HepG2 (cell line): ENCODE data around the gene PPP2R5C. TPM values are rescaled to one million over a fixed set of nuclear protein-coding genes. Genes with fewer than 3 reads are reported as not detected.
A peak's percentile ranks its signal among the peaks of the same experiment; 100 is the strongest.

Experiments
- ARNT ChIP-seq: fragments of 450-650 bp; IDR thresholded peaks from 2 replicates; pipeline ENCODE4 v1.6.1; 2017
- ATAD3A ChIP-seq: sonication (generic); formaldehyde crosslinking; IDR thresholded peaks from 2 replicates; pipeline ENCODE4 v1.4.0; 2020; ENCODE audit warnings: missing genetic modification reagents
- ATF7-NPFF ChIP-seq: sonication (generic); formaldehyde crosslinking; IDR thresholded peaks from 2 replicates; pipeline ENCODE4 v1.8.1; 2023; ENCODE audit warnings: mild to moderate bottlenecking, low read depth, missing genetic modification reagents, moderate library complexity
- CAMTA2 ChIP-seq: sonication (generic); formaldehyde crosslinking; IDR thresholded peaks from 2 replicates; pipeline ENCODE4 v1.4.0; 2020; ENCODE audit warnings: mild to moderate bottlenecking, missing genetic modification reagents, borderline replicate concordance
- DR1 ChIP-seq: sonication (generic); formaldehyde crosslinking; IDR thresholded peaks from 2 replicates; pipeline ENCODE4 v1.8.0; 2021; ENCODE audit warnings: mild to moderate bottlenecking, missing genetic modification reagents, inconsistent platforms
- HOXA7 ChIP-seq: sonication (generic); formaldehyde crosslinking; IDR thresholded peaks from 2 replicates; pipeline ENCODE4 v1.8.1; 2022; ENCODE audit warnings: mild to moderate bottlenecking, missing genetic modification reagents, moderate library complexity
- NAIF1 ChIP-seq: sonication (generic); formaldehyde crosslinking; IDR thresholded peaks from 2 replicates; pipeline ENCODE4 v1.5.0; 2020; ENCODE audit warnings: mild to moderate bottlenecking, missing genetic modification reagents, borderline replicate concordance
- PAWR ChIP-seq: sonication (generic); formaldehyde crosslinking; IDR thresholded peaks from 2 replicates; pipeline ENCODE4 v1.4.0; 2020; ENCODE audit warnings: missing genetic modification reagents, mild to moderate bottlenecking, borderline replicate concordance
- RELA ChIP-seq: sonication (generic); formaldehyde crosslinking; IDR thresholded peaks from 2 replicates; pipeline ENCODE4 v1.4.0; 2020; ENCODE audit warnings: missing genetic modification reagents
- SIN3A ChIP-seq: IDR thresholded peaks from 2 replicates; pipeline ENCODE4 v1.6.1; 2011; ENCODE audit warnings: low read depth, mild to moderate bottlenecking, control low read depth, low read length, borderline replicate concordance
- SOX6 ChIP-seq, 2 experiments: fragments of 450-650 bp in 1 of 2; sonication (generic) in 1 of 2; formaldehyde crosslinking in 1 of 2; IDR thresholded peaks; 2 replicates each; pipeline versions ENCODE4 v1.4.0 to v1.6.1; 2017 to 2020; ENCODE audit warnings: antibody characterized with exemption in 1 of 2, mild to moderate bottlenecking in 1 of 2, missing genetic modification reagents in 1 of 2
- SSRP1 ChIP-seq: IDR thresholded peaks from 2 replicates; pipeline ENCODE4 v1.6.1; 2016; ENCODE audit warnings: control low read depth
- STAT5B ChIP-seq: sonication (generic); formaldehyde crosslinking; IDR thresholded peaks from 2 replicates; pipeline ENCODE4 v1.4.0; 2020; ENCODE audit warnings: missing genetic modification reagents
- TCF7 ChIP-seq: sonication (generic); IDR thresholded peaks from 2 replicates; pipeline ENCODE4 v1.6.1; 2016; ENCODE audit warnings: antibody characterized with exemption, low read depth
- ZFP36 ChIP-seq: fragments of 150-350 bp; IDR thresholded peaks from 2 replicates; pipeline ENCODE4 v1.6.1; 2018; ENCODE audit warnings: borderline replicate concordance, low read length, low read depth; ENCODE audit not compliant: partially characterized antibody
- ZNF12 ChIP-seq: sonication (generic); formaldehyde crosslinking; IDR thresholded peaks from 2 replicates; pipeline ENCODE4 v1.5.0; 2020; ENCODE audit warnings: missing genetic modification reagents
- ZNF263 ChIP-seq: sonication (generic); formaldehyde crosslinking; IDR thresholded peaks from 2 replicates; pipeline ENCODE4 v1.4.0; 2020; ENCODE audit warnings: missing genetic modification reagents
- ZNF282 ChIP-seq: fragments of 450-650 bp; IDR thresholded peaks from 2 replicates; pipeline ENCODE4 v1.6.1; 2018; ENCODE audit not compliant: partially characterized antibody
- ZNF614 ChIP-seq: IDR thresholded peaks from 2 replicates; pipeline ENCODE4 v1.6.1; 2018; ENCODE audit warnings: missing biosample characterization, missing genetic modification reagents, inconsistent platforms, borderline replicate concordance
- ZNF629 ChIP-seq: sonication (generic); formaldehyde crosslinking; conservative IDR thresholded peaks from 2 replicates; pipeline ENCODE4 v1.5.0; 2020; ENCODE audit warnings: missing genetic modification reagents
- ZNF773 ChIP-seq: sonication (generic); formaldehyde crosslinking; IDR thresholded peaks from 2 replicates; pipeline ENCODE4 v1.4.0; 2020; ENCODE audit warnings: missing genetic modification reagents, borderline replicate concordance
- ZSCAN25 ChIP-seq: sonication (generic); formaldehyde crosslinking; IDR thresholded peaks from 2 replicates; pipeline ENCODE4 v1.8.0; 2022; ENCODE audit warnings: mild to moderate bottlenecking, missing genetic modification reagents
- polyA plus RNA-seq, 8 experiments: library from polyadenylated mRNA; depleted of rRNA in 3 of 8; stranded (reverse) in 7 of 8; unstranded in 1 of 8; fragments of >200 nt; fragmentation: Illumina TruSeq in 4 of 8; extraction: Trizol in 4 of 8; gene quantifications; 2 replicates each; pipeline versions ENCODE4 v1.2.1 to v1.2.3, GENCODE V29; 2011 to 2016; ENCODE audit warnings: low read depth in 4 of 8, missing spikeins in 1 of 8, mixed read lengths in 1 of 8; ENCODE audit not compliant: insufficient read depth in 1 of 8
- total RNA-seq, 5 experiments: library from RNA; depleted of rRNA; stranded (reverse); fragments of >200 nt; fragmentation: Illumina TruSeq; extraction: Trizol; gene quantifications; 2 replicates each; pipeline ENCODE4 v1.2.3, GENCODE V29; 2016; ENCODE audit warnings: low read depth in 1 of 5
- TF ChIP-seq, protein P1 (sequence below): sonication (generic); formaldehyde crosslinking; IDR thresholded peaks from 2 replicates; pipeline ENCODE4 v1.5.1; 2020; ENCODE audit warnings: missing genetic modification reagents, mild to moderate bottlenecking, borderline replicate concordance
- TF ChIP-seq, protein P2 (sequence below): fragments of 450-650 bp; IDR thresholded peaks from 2 replicates; pipeline ENCODE4 v1.6.1; 2017
- TF ChIP-seq, protein P3 (sequence below): sonication (generic); formaldehyde crosslinking; IDR thresholded peaks from 2 replicates; pipeline ENCODE4 v1.5.0; 2020; ENCODE audit warnings: missing genetic modification reagents
- TF ChIP-seq, protein P4 (sequence below): sonication (generic); formaldehyde crosslinking; IDR thresholded peaks from 2 replicates; pipeline ENCODE4 v1.8.0; 2022; ENCODE audit warnings: mild to moderate bottlenecking, missing genetic modification reagents, borderline replicate concordance

The PPP2R5C gene
- total and polyA plus RNA-seq, 2 of the 13 experiments (the other 11 are each of a cell fraction or from before 2014, with no cell fraction given) = 74.3 to 78.5 TPM

DNA sequence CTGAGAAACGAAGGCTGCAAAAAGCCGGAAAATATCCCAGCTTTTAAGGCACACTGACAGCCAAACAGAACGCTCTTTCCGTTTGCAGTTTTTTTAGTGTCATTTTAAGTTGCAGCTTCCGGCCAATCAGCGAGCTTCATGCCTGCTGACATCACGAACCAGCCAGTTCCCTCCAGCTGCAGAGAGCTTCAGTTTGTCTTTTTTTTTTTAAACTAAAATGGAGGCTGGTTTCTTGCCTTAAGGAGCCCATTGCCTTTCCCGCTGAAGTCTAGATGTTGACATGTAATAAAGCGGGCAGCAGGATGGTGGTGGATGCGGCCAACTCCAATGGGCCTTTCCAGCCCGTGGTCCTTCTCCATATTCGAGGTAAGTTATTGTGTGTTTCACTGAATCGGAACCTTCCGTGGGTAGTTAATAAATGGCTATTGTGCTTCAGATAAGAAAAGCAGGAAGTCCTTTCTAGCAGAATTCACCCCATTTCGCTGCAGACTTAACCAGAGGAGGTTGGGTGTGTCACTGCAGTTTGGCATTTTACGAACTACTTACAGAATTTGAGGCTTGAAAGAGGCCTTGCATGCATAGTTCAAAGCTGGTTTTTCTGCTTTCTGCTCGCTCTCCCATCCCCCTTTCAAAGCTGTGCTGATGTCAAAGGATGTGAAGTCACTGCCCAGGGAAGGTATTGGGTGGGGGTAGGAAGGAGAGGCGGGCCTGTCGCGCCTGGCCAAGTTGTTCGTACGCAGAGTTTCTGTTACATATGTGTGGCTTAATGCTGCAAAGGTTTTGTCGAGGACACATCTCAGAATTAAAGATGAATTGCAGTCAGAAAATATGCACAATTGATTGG lies 48.4 kb downstream of the PPP2R5C start (continued):
- TF ChIP-seq TCF7 (no peak), ZNF12 (no peak; the same call in 1 of the 2 replicates), ZSCAN25 (CRISPR knock-in tag) (no peak), SIN3A (0 out of 2 replicates have a peak, but pooled peaks have one; percentile 51), ZFP36 (no peak), DR1 (CRISPR knock-in tag) (no peak), STAT5B (CRISPR knock-in tag) (0 out of 2 replicates have a peak, but pooled peaks have one; percentile 59), SSRP1 (no peak), PAWR (CRISPR knock-in tag) (no peak), CAMTA2 (CRISPR knock-in tag) (no peak), ZNF629 (CRISPR knock-in tag) (no peak), ATF7-NPFF (CRISPR knock-in tag) (no peak), ZNF263 (no peak), ZNF614 (CRISPR knock-in tag) (peak; percentile 44; the same call in 1 of the 2 replicates), ARNT (no peak), NAIF1 (CRISPR knock-in tag) (no peak), RELA (CRISPR knock-in tag) (no peak), SOX6 (IDR thresholded peaks at IDR 0.05) (no peak), SOX6 (CRISPR knock-in tag; IDR thresholded peaks at IDR 0.05) (peak; percentile 64), ZNF282 (no peak), ZNF773 (CRISPR knock-in tag) (no peak), ATAD3A (no peak), HOXA7 (no peak)
- TF ChIP-seq, protein P1, sequence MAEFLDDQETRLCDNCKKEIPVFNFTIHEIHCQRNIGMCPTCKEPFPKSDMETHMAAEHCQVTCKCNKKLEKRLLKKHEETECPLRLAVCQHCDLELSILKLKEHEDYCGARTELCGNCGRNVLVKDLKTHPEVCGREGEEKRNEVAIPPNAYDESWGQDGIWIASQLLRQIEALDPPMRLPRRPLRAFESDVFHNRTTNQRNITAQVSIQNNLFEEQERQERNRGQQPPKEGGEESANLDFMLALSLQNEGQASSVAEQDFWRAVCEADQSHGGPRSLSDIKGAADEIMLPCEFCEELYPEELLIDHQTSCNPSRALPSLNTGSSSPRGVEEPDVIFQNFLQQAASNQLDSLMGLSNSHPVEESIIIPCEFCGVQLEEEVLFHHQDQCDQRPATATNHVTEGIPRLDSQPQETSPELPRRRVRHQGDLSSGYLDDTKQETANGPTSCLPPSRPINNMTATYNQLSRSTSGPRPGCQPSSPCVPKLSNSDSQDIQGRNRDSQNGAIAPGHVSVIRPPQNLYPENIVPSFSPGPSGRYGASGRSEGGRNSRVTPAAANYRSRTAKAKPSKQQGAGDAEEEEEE = no peak
- TF ChIP-seq, protein P2, sequence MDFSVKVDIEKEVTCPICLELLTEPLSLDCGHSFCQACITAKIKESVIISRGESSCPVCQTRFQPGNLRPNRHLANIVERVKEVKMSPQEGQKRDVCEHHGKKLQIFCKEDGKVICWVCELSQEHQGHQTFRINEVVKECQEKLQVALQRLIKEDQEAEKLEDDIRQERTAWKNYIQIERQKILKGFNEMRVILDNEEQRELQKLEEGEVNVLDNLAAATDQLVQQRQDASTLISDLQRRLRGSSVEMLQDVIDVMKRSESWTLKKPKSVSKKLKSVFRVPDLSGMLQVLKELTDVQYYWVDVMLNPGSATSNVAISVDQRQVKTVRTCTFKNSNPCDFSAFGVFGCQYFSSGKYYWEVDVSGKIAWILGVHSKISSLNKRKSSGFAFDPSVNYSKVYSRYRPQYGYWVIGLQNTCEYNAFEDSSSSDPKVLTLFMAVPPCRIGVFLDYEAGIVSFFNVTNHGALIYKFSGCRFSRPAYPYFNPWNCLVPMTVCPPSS = no peak
- TF ChIP-seq, protein P3, sequence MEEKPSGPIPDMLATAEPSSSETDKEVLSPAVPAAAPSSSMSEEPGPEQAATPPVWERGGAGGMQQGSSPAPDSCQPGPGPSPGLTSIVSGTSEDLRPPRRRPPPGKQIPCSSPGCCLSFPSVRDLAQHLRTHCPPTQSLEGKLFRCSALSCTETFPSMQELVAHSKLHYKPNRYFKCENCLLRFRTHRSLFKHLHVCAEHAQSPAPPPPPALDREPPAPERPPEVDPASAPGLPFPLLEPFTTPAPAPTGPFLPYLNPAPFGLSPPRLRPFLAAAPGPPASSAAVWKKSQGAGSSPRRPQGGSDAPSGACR = no peak
- TF ChIP-seq, protein P4, sequence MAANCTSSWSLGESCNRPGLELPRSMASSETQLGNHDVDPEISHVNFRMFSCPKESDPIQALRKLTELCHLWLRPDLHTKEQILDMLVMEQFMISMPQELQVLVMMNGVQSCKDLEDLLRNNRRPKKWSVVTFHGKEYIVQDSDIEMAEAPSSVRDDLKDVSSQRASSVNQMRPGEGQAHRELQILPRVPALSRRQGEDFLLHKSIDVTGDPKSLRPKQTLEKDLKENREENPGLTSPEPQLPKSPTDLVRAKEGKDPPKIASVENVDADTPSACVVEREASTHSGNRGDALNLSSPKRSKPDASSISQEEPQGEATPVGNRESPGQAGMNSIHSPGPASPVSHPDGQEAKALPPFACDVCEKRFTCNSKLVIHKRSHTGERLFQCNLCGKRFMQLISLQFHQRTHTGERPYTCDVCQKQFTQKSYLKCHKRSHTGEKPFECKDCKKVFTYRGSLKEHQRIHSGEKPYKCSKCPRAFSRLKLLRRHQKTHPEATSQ (CRISPR knock-in tag) = no peak; the same call in 1 of the 2 replicates
